Superior temporal gyrus (tissue), 1 donor: Measurements from ENCODE around the gene HPSE.
A peak's percentile ranks its signal among the peaks of the same experiment; 100 is the strongest.

Experiments
- DNase-seq: peaks from one replicate; pipeline ENCODE4 v3.0.0-alpha.2; 2016; ENCODE audit errors: extremely low spot score

Gene HPSE

DNA sequence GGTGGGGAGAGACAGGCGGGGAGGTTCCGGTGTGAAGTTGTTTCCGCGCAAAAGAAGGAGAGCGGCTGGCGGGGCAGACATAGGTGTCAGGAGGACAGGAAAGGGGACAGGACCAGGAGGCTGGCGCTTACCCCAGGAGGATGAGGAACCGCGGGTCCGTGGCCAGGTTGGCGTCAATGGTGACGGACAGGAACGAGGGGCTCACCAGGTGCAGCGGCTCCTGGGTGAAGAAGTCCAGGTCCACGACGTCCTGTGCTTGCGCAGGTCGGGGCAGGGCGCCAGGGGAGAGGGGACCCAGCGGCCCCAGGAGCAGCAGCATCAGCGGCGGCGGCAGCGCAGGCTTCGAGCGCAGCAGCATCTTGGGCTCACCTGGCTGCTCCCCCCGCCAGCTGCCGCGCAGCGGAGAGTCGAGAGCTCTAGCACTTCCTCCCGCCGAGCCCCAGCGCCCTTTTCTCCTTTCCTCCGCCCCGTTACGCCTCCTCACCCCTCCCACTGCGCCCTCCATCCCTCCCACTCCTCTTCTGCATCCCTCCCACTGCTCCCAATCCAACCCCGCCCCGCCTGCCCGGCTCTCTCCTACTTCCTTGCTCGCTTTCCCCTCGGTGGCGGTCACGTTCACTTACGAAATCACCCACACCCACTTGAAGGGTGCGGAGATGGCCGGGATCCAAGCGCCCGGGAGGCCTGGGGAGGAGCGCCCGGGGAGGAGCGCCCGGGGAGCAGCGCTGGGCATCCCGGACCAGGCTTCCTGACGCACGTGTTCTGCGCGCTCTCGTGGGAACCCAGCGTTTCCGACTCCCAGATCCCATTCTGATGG lies at the start of gene HPSE:
TSS of gene HPSE (minus strand) at position 424 of the 817 bp plus-strand sequence. CDS start at position 358, 66 bp downstream.
- DNase-seq = no peak

DNA sequence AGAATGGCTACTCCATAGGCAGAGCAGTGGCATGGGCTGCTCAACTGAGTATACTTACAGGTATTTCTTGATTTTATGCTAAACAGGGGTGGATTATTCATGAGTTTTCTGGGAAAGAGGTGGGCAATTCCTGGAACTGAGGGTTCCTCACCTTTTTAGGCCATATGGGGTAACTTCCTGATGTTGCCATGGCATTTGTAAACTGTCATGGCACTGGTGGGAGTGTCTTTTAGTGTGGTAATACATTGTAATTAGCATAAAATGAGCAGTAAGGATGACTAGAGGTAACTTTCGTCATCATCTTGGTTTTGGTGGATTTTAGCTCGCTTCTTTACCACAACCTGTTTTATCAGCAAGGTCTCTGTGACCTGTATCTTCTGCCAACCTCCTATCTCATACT lies 48.2 kb upstream of the HPSE start:
- DNase-seq = no peak

DNA sequence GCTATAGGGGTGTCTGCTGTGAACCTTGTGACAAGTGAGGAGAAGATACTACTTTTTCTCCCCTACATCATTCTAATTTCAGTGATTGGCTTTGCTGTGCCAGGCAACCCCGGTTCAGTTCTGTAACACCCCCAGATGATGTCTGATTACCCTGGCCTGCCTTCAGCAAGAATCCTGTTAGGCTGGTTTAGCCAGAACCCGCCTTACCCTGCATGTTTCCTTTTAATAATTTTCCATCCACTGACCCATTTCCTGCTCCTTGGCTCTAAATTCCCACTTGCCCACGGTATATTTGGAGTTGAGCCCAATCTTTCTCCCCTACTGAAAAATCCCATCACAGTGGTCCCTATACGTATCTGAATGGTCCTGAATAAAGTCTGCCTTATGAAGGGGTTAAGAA lies 46.5 kb upstream of the HPSE start:
- DNase-seq = no peak

DNA sequence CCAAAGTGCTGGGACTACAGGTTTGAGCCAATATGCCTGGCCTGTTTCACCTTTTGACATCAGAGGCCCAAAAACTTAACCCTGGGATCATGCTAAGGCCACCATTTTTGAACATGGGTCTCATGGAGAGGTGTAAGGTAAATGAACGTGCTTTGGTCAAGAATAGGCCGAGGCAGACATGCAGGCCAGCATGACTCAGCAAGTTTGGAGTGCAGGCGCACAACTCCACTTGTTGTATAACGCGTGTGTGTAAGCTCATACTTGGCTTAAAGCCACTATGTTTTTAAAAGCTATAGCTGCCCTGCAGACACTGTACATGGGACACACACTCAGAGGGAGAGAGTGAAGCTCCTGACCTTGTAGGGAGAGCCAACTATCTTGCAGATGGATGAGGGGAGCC lies 43.8 kb upstream of the HPSE start:
- no peak for DNase-seq

DNA sequence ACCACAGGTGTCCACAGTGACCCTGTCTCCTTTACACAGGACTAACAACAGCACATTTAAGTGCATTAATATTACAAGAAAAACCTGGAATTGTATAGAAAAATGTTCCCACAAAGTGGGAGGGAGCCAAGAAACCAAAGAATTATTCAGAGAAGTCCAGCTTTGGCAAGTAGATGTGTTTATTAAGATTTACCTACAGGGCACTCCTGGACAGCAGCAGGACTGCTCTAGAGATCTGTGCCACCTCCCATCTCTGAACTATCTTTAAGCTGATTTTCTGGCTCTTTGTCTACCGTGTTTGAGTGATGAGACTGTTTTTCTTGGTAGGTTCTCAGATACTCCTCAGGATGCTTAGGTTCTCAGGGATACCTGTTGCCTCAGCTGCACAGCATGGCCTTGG lies 38.3 kb upstream of the HPSE start:
- DNase-seq = no peak

DNA sequence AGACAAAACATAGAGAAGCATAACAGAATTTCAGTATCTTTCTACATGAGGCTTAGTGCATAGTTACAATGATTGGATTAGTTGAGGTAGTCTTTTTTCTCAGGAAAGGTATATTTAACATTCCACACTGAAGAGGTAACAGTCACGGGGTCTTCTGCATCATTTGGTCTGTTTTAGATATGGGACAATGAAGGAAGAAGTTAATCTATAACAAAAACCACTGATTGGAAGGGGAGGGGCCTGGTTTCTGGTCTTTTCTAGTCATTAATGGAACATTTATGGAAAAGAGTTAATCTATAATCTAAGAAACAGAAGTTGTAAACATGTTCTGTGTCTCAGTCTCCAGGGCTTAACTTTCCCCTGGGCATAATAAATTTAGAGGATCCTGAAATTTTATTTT lies 37.3 kb upstream of the HPSE start:
- no peak for DNase-seq

DNA sequence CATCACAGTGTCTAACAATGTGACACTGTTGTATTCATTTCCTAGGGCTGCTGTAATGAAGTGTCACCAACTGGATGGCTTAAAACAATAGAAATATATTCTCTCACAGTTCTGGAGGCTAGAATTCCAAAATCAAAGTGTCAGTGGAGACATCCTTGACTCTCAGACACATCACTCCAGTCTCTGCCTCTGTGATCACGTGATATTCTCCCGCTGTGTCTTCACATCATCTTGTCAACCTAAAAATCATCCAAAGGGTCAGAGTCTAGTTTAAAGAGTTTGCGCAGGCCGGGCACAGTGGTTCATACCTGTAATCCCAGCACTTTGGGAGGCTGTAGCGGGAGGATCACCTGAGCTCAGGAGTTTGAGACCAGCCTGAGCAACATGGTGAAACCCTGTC lies 36.6 kb upstream of the HPSE start:
- no peak for DNase-seq

DNA sequence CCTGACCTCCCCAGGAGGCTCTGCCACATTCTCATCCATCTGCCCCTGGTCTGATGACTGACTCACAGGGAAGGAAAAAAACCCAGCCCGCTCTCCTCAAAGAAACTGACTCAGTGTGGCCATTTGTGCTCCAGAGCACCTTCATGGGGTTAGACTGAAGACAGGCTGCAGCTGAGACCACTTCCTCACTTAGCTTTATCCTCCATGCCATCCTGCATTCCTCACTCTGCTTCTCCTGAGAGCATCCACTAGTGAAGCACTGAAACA lies 35.9 kb upstream of the HPSE start:
- DNase-seq = no peak

DNA sequence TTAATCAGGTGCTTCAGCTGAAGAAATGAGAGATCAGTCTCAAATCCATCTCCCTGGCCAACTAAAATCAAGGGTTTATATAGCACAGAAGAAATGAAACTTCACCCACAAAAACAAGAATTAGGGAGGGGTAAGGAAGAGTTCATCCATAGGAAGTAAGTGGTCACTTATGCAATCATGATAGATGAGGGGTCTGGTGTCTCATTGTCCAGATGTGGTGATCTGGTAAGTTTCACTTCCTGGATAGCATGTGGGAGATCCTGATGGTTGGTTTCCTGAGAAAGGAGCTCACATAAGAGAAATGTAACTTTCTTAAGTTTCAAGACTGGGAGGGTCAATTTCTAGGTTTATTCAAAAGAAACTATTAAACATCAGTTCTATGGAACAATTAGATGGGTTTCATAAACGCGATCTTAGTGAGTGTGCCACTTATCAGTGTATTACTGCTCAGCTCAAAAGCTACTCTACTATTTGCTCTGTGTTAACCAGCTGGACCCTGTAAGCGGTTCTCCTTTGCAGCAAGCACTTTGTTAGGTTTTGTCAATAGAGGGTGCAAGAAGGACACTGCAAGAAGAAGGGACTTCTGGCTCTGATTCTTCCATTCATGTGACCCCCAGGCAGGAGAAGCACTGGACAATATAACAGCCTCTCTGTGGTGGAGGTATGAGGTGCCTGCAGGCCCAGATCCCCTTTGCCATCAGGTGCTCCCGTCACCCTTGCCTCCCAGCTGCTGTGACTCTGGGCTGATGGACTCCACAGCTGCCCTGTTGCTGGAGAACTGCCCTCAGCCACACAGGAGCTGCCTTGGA lies 35.4 kb upstream of the HPSE start:
- DNase-seq = peak; percentile 30

DNA sequence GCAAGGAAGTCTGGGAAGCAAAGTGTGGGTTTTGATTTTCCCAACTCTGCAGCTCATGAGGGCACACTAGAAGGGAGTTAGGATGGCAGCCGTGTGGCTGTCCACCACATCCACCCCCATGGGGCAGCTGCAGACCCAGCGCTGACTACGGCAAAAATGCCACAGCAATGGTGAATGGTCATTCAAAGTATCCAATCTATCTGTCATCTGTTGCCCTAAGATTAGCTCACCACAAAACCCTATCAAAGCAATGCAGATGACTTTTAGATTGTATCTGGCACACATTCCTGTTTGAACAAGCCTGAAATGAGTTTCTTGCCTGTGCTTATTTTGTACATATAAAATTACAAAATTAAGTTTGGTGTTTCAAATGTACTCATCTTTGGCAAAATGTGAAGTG lies 29.7 kb upstream of the HPSE start:
- DNase-seq = no peak

DNA sequence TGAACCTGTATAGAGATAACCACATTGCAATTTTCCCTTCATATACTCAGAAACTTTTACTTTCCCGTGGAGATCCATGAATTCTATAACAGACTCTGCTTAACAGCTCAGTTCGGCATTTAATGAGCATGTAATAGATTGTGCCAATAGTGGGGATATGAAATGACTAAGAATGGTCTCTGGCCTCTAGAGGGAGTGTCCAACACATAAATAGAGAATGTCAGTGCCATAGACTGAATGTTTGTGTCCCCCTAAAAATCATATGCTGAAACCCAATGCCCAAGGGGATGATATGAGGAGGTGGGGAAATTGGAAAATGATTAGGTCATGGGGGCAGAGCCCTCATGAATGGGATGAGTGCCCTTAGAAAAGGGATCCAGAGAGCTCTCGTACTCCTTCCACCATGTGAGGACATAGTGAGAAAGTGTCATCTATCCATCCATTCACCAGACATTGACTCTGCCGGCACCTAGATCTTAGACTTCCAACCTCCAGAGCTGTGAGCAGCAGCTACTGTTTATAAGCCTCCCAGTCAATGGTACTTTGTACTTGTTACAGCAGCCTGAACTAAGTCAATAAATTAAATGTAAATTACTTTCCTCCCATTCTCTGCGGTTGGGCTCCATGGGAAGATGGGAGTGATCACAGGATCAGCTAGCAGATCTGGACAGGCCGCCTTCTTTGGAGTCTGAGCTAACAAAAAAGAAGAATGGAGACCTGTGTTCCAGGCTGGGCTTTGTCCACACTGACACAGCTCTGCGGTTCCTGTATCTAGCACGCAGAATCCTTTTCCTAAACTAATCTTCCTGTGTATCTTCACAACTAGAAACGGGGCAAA lies 28.1 kb upstream of the HPSE start:
- DNase-seq = no peak

DNA sequence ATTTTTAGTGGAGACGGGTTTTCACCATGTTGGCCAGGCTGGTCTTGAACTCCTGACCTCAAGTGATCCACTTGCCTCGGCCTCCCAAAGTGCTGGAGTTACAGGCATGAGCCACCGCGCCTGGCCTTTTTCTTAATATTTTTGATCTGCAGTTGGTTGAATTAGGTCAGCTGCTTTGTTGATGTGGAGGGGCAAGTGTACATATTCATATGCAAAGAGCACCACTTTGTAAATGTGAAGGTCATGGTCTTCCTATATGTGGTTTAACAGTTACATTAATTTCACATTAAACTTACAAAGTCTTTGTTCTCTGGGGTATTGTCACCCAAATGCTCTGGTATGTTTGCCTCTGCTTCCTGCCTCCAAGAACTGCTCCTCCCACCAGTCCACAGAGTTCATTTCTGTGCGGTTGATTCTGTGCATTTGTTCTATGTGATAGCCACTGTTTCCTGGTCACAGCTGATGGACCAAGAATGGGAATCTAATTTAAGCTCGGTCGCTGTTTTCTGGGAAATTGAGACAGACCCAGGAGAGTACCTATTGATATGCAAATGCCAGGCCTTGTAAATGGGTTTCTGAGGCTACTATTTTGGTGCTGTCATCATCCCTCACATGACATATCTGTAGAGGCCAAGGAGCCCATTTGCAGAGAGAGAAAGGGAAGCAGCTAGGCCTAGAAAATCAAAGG lies 26.9 kb upstream of the HPSE start:
- no peak for DNase-seq

DNA sequence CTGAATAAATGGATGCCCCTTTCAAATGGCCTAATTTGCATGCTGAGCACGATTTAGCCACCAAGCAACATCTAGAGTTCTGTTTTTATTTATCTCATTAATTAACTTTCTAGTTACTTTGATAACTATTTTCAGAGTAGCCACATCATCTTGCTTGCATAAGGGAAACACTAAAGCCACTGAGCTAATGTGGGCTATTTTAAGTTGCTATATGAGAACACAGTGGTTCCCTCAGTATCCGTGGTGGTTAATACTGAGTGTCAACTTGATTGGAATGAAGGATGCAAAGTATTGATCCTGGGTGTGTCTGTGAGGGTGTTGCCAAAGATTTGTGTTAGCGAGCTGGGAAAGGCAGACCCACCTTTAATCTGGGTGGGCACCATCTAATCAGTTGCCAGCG lies 25.4 kb upstream of the HPSE start:
- DNase-seq = no peak

DNA sequence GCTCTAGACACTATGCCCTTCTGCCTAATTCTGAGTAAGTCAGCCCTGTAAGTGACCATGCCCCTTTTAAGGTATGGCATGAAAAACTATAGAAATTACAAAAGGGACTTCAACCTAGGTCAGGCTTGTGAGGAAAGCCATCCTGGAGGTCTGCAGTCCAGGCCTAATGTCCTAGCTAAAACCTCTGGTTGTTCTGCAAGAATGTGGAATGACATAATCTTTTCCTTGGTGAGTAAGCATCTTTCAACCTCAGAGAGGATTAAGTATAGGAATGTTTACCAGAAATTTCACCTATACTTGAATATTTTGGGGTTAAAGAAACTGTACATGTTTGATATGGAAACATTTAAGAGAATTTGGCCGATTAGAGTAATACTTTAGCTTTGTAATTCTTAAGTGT lies 23.8 kb upstream of the HPSE start:
- no peak for DNase-seq

DNA sequence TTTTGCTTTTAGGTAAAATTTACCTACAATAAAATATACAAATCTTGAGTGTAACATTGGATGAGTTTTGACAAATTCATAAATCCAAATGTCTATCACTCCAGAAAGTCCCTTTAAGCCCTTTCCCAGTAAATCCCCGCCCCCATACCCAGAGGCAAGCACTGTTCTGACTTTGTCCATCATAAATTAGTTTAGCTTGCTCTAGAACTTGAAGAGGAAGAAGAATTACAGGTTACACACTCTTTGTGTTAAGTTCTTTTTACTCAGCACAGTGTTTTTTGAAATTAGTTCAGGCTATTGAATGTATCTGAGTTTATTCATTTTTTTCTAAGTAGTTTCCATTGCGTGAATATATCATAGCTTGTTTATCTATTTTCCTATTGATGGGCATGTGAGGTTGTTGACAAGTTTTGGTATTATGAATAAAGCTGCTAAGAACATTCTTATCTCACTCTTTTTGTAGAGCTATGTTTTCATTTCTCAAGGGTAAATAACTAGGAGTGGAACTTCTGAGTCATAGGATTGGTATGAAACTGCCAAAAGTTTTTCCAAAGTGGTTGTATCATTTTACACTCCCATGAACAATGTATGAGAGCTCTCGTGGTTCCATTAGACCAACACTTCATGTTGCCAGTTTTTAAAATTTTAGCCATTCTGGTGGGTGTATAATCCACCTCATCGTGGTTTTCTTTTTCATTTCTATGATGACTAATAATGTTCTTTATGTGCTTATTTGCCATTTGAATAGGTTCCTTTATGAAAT lies 22.4 kb upstream of the HPSE start:
- DNase-seq = no peak

DNA sequence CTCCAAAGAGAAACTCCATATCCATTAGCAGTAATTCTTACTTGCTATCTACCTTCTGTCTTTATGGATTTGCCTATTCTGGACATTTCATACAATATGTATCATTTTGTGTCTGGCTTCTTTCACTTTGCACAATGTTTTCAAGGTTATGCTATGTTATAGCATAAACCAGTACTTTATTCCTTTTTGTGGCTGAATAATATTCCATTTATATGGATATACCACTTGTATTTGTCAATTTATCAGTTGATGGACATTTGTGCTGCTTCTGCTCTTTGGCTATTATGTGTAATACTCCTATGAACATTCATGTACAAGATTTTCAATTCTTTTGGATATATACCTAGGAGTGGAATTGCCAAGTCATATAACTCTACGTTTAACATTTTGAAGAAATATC lies 18.9 kb upstream of the HPSE start:
- DNase-seq = no peak

DNA sequence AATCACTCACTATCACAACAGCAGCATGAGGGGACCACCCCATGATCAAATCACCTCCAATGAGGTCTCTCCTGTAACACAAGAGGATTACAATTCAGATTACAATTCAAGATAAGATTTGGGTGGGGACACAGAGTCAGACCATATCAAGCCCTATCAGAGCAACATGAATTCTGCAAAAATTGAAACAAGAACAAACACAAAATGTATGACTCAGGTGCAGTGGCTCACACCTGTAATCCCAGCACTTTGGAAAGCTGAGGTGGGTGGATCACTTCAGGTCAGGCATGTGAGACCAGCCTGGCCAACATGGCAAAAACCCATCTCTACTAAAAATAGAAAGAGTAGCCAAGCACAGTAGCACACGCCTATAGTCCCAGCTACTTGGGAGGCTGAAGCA lies 13.4 kb upstream of the HPSE start:
- DNase-seq = no peak

DNA sequence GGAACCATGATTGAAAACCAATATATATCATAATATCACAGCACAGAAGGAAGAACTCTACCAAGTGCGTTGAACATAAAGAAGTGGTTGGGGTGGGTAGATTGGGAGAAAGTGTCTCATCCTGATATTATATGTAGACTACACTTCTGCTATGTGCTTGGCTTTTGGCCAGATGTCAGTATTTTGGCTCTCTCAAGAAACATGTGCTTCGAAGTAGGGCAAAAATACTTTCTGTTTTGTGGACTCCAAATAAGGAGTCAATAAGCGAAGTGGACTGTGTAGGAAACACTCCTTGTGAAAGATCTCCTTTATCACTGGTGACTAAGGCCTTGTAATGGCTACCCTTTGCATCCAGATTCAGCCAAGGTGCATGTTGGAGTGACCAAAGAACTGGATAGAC lies 7.8 kb upstream of the HPSE start:
- no peak for DNase-seq

DNA sequence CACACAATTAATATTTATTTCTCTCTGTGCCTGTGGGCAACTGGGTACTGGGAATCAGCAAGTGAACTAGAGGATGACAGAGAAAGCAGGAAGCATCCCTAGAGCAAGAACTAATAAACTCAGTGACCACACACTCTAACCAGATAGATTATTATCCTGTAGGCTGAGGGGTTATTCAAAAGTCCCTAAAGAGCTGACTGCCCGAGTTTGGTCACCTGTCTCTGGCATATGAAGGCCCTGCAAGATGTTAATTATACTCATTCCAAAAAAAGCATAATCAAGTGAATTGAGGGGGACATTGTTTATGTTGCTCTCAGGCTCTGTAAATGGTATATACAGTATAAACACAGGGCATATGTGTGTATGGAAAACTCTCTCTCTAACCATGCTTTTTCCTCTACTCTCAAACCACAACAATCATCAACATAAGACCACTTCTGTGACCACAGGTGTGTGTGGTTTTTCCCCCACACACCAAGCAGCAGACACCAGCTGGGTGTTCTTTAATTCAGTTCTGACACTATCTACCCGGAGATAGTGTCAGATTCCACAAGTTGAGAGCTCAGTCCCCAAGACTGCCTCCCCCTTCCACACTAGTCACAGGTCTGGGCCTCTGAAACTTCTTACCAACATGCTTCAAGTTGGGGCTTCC lies 6.2 kb upstream of the HPSE start:
- DNase-seq = no peak

DNA sequence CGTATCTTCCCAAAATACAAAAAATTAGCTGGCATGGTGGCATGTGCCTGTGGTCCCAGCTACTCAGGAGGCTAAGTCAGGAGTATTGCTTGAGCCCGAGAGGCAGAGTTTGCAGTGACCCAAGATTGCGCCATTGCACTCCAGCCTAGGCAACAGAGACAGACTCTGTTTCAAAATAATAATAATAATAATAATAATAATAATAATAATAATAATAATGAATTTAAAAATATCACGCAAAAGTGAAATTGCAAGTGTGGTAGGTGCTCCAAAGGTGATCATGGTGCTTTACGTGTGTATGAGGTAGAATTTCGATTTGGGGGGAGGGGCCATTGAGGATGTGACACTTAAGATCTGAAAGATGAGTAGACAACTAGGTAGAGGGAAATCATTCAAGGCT lies 4.9 kb upstream of the HPSE start:
- no peak for DNase-seq

DNA sequence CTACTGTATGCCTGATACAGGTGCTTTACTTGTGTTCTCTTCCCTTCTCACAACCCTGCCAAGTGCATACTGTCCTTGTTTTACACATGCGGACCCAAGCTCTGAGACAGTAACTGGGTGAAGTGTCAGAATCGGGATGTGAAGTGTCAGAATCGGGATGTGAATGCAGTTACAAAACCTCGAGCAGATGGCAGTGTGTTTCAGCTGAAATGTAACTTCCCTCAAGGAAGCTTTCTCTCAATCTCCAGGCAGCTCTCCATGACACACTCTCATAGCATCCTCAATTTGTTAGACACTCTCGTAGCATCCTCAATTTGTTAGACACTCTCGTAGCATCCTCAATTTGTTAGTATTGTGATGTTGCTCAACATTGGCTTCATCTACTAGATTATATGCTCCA lies 1.1 kb upstream of the HPSE start:
- DNase-seq = peak; percentile 43
